T-helper 2 cell treated with Interferon-gamma antibody and Interleukin-4, amounts not matched to agents 5 μg/mL and 100 μg/mL, for 36 hours (primary cell): ENCODE data around the gene SNAPC3.
"Not testable (repeated sequence)": the region's sequence is repeated elsewhere in the genome, so short reads cannot be mapped to it uniquely, and the experiment has no call there.

Experiments used
- DNase-seq: peaks from one replicate; pipeline ENCODE4 v3.0.0; 2021; ENCODE audit warnings: low spot score
- H3K27ac Mint-ChIP-seq: one replicate; pipeline ENCODE4 v1.8.0; 2021; ENCODE audit warnings: mild to moderate bottlenecking, mixed read lengths
- H3K27me3 Mint-ChIP-seq: one replicate; pipeline ENCODE4 v1.8.0; 2021; ENCODE audit warnings: low read depth, mixed read lengths
- H3K36me3 Mint-ChIP-seq: one replicate; pipeline ENCODE4 v1.8.0; 2021; ENCODE audit warnings: low read depth, mixed read lengths
- H3K4me1 Mint-ChIP-seq: one replicate; pipeline ENCODE4 v1.8.0; 2021; ENCODE audit warnings: low read depth, mixed read lengths
- H3K4me3 Mint-ChIP-seq: one replicate; pipeline ENCODE4 v1.8.0; 2022; ENCODE audit warnings: mild to moderate bottlenecking, moderate library complexity, mixed read lengths
- H3K9me3 Mint-ChIP-seq: one replicate; pipeline ENCODE4 v1.8.0; 2021; ENCODE audit warnings: mixed read lengths

Gene SNAPC3

DNA sequence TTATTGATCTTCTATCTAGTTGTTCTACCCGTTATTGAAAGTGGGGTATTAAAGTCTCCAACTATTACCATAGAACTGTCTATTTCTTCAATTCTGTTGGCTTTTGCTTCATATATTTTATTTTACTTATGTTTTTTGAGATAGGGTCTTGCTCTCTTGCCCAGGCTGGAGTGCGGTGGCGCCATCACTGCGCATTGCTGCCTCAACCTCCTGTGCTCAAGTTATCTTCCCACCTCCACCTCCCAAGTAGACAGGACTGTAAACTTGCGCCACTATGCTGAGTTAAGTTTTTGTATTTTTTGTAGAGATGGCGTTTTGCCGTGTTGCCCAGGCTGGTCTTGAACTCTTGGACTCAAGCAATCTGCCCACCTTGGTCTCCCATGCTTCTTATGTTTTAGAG is 16.2 kb downstream of the SNAPC3 start:
- H3K4me1 Mint-ChIP-seq: peaks cover 11% of the 10 kb centered on the region
- H3K36me3 Mint-ChIP-seq: peaks cover 73% of the 10 kb centered on the region
- no peak for DNase-seq
- H3K9me3 Mint-ChIP-seq: peaks cover 4% of the 10 kb centered on the region
- H3K27ac Mint-ChIP-seq: no peak overlapping the region
- no peaks in the 10 kb centered on the region for H3K27me3 Mint-ChIP-seq
- no peak overlapping the region for H3K4me3 Mint-ChIP-seq

DNA sequence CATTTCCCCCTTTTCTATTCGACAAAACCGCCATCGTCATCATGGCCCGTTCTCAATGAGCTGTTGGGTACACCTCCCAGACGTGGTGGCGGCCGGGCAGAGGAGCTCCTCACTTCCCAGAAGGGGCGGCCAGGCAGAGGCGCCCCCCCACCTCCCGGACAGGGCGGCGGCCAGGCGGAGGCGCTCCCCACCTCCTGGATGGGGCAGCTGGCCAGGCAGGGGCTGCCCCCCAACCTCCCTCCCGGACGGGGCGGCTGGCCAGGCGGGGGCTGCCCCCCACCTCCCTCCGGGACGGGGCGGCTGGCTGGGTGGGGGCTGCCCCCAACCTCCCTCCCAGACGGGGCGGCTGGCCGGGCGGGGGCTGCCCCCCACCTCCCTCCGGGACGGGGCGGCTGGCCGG is 19.2 kb downstream of the SNAPC3 start:
- H3K9me3 Mint-ChIP-seq, H3K4me3 Mint-ChIP-seq, H3K27ac Mint-ChIP-seq, H3K4me1 Mint-ChIP-seq, H3K27me3 Mint-ChIP-seq, DNase-seq: not testable (repeated sequence)
- peaks cover 79% of the 10 kb centered on the region for H3K36me3 Mint-ChIP-seq

DNA sequence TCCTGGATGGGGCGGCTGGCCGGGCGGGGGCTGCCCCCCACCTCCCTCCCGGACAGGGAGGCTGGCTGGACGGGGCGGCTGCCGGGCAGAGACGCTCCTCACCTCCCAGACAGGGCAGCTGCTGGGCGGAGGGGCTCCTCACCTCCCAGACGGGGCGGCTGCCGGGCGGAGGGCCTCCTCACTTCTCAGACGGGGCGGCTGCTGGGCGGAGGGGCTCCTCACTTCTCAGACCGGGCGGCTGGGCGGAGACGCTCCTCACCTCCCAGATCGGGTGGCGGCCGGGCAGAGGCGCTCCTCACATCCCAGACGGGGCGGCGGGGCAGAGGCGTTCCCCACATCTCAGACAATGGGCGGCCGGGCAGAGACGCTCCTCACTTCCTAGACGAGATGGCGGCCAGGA is 19.6 kb downstream of the SNAPC3 start:
- H3K4me3 Mint-ChIP-seq, H3K9me3 Mint-ChIP-seq, H3K4me1 Mint-ChIP-seq, H3K27ac Mint-ChIP-seq, H3K27me3 Mint-ChIP-seq, DNase-seq: not testable (repeated sequence)
- H3K36me3 Mint-ChIP-seq: peaks cover 82% of the 10 kb centered on the region

DNA sequence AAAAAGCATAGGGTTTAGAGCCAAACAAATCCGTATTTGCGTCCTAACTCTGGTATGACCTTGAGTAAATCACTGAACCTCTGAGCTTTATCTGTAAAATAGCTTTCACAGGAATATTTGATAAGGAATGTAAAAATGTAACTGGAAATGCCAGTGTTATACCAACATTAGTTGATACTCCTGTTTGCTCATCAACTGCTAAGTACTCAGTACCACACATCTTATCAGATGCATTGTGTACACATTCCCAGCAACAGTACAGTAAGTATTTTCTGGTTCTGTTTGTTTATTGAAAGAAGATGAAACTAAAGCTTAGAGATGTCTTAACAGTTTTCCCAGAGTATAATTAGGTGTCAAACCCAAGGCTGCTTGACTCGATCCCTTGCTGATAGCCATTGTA is 21.5 kb downstream of the SNAPC3 start:
- H3K4me3 Mint-ChIP-seq: no peak overlapping the region
- H3K4me1 Mint-ChIP-seq: no peaks in the 10 kb centered on the region
- no peak for DNase-seq
- no peak overlapping the region for H3K27ac Mint-ChIP-seq
- peaks cover 4% of the 10 kb centered on the region for H3K9me3 Mint-ChIP-seq
- no peaks in the 10 kb centered on the region for H3K27me3 Mint-ChIP-seq
- peaks cover 78% of the 10 kb centered on the region for H3K36me3 Mint-ChIP-seq

DNA sequence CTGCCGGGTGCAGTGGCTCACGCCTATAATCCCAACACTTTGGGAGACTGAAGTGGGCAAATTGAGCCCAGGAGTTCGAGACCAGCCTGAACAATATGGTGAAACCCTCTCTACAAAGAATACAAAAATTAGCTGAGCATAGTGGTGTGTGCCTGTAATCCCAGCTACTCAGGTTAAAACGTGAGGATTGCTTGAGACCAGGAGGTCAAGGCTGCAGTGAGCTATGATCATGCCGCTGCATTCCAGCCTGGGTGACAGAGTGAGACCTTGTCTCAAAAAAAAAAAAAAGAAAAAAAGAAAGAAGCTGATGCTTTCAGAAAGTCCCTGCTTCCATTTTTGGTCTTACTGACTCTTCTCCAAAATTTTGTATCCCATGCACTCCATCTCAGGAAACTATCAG is 31.3 kb downstream of the SNAPC3 start:
- Mint-ChIP-seq H3K36me3 (peaks cover 47% of the 10 kb centered on the region), H3K27ac (no peak overlapping the region), H3K27me3 (no peaks in the 10 kb centered on the region), H3K4me1 (no peaks in the 10 kb centered on the region), H3K9me3 (no peaks in the 10 kb centered on the region), H3K4me3 (no peak overlapping the region)
- no peak for DNase-seq

DNA sequence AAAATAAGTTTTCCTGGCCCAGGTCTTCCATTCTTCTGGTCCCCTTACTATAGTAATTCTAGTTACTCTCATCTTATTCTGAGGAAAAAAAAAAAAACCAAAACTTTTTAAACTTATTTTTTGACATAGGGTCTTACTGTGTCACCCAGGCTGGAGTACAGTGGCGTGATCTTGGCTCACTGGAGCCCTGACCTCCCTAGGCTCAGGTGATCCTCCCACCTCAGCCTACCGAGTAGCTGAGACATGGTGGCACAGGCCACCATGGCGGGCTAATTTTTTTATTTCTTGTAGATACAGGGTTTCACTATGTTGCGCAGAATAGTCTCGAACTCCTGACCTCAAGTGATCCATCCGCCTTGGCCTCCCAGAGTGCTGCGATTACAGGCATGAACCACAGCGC is 38.4 kb downstream of the SNAPC3 start:
- no peaks in the 10 kb centered on the region for H3K9me3 Mint-ChIP-seq
- no peak overlapping the region for H3K4me3 Mint-ChIP-seq
- H3K4me1 Mint-ChIP-seq: no peaks in the 10 kb centered on the region
- H3K36me3 Mint-ChIP-seq: peaks cover 55% of the 10 kb centered on the region
- no peaks in the 10 kb centered on the region for H3K27me3 Mint-ChIP-seq
- no peak for DNase-seq
- H3K27ac Mint-ChIP-seq: no peak overlapping the region

DNA sequence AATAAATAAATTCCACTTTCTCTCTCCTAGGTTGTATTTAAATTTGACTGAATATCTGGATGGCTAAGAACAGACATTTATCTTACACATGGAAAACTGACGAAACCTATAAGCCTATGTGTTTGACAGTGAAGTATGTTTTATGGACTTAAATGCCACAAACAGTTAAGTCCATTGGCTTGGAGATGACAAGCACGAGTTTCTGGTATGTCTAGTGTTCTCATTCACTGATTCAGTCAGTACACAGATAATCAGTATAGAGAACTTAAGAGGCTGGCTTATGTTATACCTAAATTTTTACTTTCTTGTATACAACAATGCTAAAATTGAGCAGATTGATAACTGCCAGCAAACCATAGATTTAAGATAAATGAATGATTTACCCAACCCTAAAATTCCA is 38.9 kb downstream of the SNAPC3 start:
- Mint-ChIP-seq H3K4me1 (no peaks in the 10 kb centered on the region), H3K27ac (no peak overlapping the region)

DNA sequence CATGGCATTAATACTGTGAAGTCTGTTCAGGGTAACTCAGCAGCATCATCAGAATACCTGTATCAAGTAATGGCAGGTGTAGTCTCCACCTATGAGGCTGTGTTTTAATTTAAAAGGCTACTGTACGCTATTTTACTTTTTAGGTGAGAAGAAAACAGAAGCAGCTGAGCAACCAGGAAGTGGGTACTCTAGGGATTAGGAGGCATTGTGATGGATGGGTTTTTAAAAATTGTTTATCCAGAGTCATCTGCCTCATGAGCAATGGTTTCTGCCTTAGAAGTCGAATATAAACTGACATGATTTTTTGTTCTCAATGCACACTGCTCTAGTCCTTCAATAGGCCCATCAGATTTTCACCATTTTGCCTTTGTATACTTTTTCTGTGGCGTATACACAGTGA is 45.5 kb downstream of the SNAPC3 start:
- DNase-seq: no peak
- no peak overlapping the region for H3K4me3 Mint-ChIP-seq
- no peak overlapping the region for H3K27ac Mint-ChIP-seq
- peaks cover 62% of the 10 kb centered on the region for H3K36me3 Mint-ChIP-seq
- no peaks in the 10 kb centered on the region for H3K9me3 Mint-ChIP-seq
- peaks cover 6% of the 10 kb centered on the region for H3K4me1 Mint-ChIP-seq
- H3K27me3 Mint-ChIP-seq: no peaks in the 10 kb centered on the region

More for the DNA sequence above, 38.9 kb downstream of the SNAPC3 start:
- no peak overlapping the region for H3K4me3 Mint-ChIP-seq
- no peaks in the 10 kb centered on the region for H3K27me3 Mint-ChIP-seq
- DNase-seq: no peak
- H3K36me3 Mint-ChIP-seq: peaks cover 55% of the 10 kb centered on the region
- no peaks in the 10 kb centered on the region for H3K9me3 Mint-ChIP-seq

DNA sequence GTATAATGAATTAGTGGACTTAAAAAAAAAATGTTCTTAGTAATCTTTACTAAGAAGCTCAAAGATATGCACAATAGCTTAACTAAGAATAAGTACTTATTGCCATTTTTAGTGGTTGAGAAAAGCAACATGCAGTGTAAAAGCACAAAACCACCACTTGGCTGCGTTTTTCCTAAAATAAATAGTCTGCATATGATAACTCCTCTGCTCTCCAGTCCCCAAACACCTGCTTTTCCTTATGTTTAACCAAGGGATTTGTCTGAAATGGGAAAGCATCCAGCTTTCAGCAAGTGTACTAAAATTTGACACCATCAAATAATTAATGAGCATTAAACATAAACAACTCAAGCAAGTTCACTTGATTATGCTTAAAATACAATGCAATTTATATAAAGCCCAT is 46.7 kb downstream of the SNAPC3 start:
- Mint-ChIP-seq H3K27me3 (no peaks in the 10 kb centered on the region), H3K36me3 (peaks cover 58% of the 10 kb centered on the region), H3K4me1 (peaks cover 8% of the 10 kb centered on the region), H3K27ac (no peak overlapping the region), H3K9me3 (no peaks in the 10 kb centered on the region), H3K4me3 (no peak overlapping the region)
- no peak for DNase-seq

DNA sequence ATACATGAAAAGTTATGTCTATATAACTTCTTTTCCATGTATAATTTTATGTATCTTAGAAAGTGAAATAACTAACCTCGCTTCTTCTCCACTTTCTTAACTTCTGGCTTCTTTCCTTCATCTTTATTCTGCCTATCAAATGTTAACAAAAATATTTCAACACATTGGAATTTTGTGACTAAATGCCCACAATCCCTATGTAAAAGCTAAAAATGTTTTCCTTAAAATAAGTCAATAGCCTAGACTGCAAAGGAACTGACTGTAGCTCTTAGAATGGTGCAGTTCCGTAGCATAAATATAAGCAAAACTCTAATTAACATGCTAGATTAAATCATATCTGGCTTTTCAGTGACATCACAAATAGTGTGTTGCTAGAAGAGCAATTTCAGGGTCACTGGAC is 47.2 kb downstream of the SNAPC3 start:
- Mint-ChIP-seq H3K9me3 (no peaks in the 10 kb centered on the region), H3K27ac (no peak overlapping the region), H3K4me1 (peaks cover 8% of the 10 kb centered on the region), H3K4me3 (no peak overlapping the region), H3K27me3 (no peaks in the 10 kb centered on the region), H3K36me3 (peaks cover 60% of the 10 kb centered on the region)
- DNase-seq: no peak

DNA sequence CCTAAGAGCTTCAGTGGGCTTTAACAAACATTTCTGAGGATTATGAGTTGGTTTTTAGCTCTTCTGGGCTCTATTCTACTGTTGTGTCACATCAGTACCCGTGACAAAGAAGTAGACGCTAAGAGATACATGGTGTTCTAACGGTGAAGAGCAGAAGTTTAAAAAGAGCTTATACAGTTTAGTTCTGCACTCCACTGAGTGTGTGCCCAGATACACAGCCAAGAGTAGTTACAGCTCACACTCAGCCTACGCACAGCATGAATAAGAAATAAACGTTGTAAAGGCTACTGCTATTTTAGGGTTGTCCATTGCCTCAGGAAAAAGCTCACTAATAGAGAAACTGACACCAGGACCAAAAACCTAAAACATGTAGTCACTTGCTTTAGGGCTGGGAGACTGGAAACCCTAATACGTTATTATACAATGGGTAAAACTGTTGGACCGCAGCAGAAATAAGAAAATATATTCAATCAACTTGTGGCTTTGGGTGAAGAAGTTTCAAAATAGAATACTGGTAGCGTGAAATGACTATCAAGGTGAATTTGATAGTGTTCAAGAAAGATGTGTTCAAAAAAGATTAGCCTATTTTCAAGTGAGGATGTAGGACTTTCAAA is 53.4 kb downstream of the SNAPC3 start:
- Mint-ChIP-seq H3K27me3 (no peaks in the 10 kb centered on the region), H3K27ac (no peak overlapping the region), H3K36me3 (peaks cover 51% of the 10 kb centered on the region), H3K9me3 (no peaks in the 10 kb centered on the region), H3K4me1 (peaks cover 7% of the 10 kb centered on the region), H3K4me3 (no peak overlapping the region)
- no peak for DNase-seq

DNA sequence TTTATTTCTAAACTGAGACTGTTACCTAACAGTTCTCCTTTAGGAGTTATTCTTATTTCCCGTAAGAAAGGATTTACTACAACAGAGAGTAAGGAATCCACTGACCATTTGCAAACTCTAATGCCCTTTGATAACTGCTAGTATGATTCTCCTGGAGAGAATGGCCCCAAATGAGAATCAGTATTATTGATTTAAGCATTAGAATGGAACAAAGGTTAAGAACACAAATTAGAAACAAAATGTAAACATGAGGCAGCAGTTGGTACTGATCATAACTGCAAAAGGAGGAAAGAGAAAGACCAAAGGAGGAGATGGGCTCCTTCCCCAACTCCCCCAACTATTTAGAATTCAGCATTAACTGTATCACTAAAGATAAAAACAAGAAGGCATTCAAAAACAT is 57.4 kb downstream of the SNAPC3 start:
- no peak for DNase-seq
- Mint-ChIP-seq H3K9me3 (no peaks in the 10 kb centered on the region), H3K27me3 (no peaks in the 10 kb centered on the region), H3K4me1 (peaks cover 17% of the 10 kb centered on the region), H3K36me3 (peaks cover 48% of the 10 kb centered on the region), H3K4me3 (no peak overlapping the region), H3K27ac (no peak overlapping the region)

DNA sequence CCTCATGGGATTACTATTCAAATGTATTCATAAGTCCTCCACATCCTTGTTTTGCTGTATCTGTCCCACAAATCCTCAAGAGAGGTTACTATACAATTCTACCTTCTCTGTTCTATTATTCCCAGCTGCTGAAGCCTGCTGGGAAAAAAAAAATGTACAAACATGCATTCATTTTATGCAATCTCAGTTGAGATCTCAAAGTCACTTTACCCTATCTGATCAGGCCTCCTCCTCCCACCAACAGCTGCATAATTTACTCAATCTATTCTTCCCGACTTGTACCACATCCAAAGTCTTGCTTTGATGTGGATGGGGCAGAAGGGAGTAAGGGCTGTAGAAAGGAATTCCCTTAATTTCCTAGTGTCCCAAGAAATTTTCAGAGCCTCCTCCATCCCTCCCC is 59.5 kb downstream of the SNAPC3 start:
- no peak for DNase-seq
- Mint-ChIP-seq H3K27ac (peak overlapping the region; percentile 37), H3K36me3 (peaks cover 49% of the 10 kb centered on the region)

DNA sequence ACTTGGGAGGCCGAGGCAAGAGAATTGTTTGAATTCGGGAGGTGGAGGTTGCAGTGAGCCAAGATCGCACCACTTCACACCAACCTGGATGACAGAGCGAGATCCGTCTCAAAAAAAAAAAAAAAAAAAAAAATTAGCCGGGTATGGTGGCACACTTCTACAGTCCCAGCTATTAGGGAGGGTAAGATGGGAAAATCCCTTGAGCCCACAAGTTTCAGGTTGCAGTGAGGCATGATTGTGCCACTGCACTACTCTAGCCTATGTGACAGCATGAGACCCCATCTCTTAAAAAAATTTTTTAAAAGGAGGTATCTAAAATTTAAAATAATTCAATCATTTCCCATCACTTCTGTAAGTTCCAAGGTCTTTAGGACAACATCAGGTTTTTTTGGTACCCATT is 62.1 kb downstream of the SNAPC3 start:
- H3K27ac Mint-ChIP-seq: no peak overlapping the region
- H3K9me3 Mint-ChIP-seq: no peaks in the 10 kb centered on the region
- DNase-seq: no peak
- H3K4me1 Mint-ChIP-seq: peaks cover 22% of the 10 kb centered on the region
- H3K4me3 Mint-ChIP-seq: no peak overlapping the region
- no peaks in the 10 kb centered on the region for H3K27me3 Mint-ChIP-seq
- peaks cover 47% of the 10 kb centered on the region for H3K36me3 Mint-ChIP-seq

More for the DNA sequence above, 59.5 kb downstream of the SNAPC3 start:
- no peaks in the 10 kb centered on the region for H3K9me3 Mint-ChIP-seq
- H3K27me3 Mint-ChIP-seq: no peaks in the 10 kb centered on the region
- no peak overlapping the region for H3K4me3 Mint-ChIP-seq
- H3K4me1 Mint-ChIP-seq: peaks cover 20% of the 10 kb centered on the region
